ENCODE data around the gene LGI4. TPM values are rescaled to one million over a fixed set of nuclear protein-coding genes. Genes with fewer than 3 reads are reported as not detected.
"Not testable (repeated sequence)": the region's sequence is repeated elsewhere in the genome, so short reads cannot be mapped to it uniquely, and the experiment has no call there.

The LGI4 gene
- total RNA-seq, 1 donor from 2014 or later = 1.4 TPM

GRCh38 chr19:35161434-35161743, 26.5 kb upstream of the LGI4 start:
- no peak for DNase-seq (ENCODE audit: low read depth)

GRCh38 chr19:35160629-35161433, 26.0 kb upstream of the LGI4 start:
- no peak for DNase-seq (ENCODE audit: low read depth)

GRCh38 chr19:35159606-35160005, 24.7 kb upstream of the LGI4 start:
- no peak for DNase-seq (ENCODE audit: low read depth)

- DNase-seq (ENCODE audit: low read depth) = no peak
Measured at GRCh38 chr19:35157431-35157830, 22.6 kb upstream of the LGI4 start.

GRCh38 chr19:35156673-35157014, 21.8 kb upstream of the LGI4 start:
- DNase-seq (ENCODE audit: low read depth) = no peak

GRCh38 chr19:35155981-35156672, 21.3 kb upstream of the LGI4 start:
- DNase-seq (ENCODE audit: low read depth) = no peak

- DNase-seq (ENCODE audit: low read depth) = no peak
Measured at GRCh38 chr19:35155441-35155840, 20.6 kb upstream of the LGI4 start.

- DNase-seq (ENCODE audit: low read depth) = no peak
Measured at GRCh38 chr19:35154525-35155406, 19.9 kb upstream of the LGI4 start, which contains the start of gene FXYD5. FXYD5 (plus strand) TSS chr19:35154735; CDS start chr19:35155551, 816 bp downstream.

GRCh38 chr19:35153701-35154524, 19.1 kb upstream of the LGI4 start:
- no peak for DNase-seq (ENCODE audit: low read depth)

GRCh38 chr19:35153129-35153522, 18.3 kb upstream of the LGI4 start:
- not testable (repeated sequence) for DNase-seq (ENCODE audit: low read depth)

- no peak for DNase-seq (ENCODE audit: low read depth)
Measured at GRCh38 chr19:35151273-35152065, 16.6 kb upstream of the LGI4 start.

- DNase-seq (ENCODE audit: low read depth) = no peak
Measured at GRCh38 chr19:35150445-35150844, 15.6 kb upstream of the LGI4 start.

- DNase-seq (ENCODE audit: low read depth) = peak; percentile 48
Measured at GRCh38 chr19:35149463-35149862, 14.6 kb upstream of the LGI4 start.

- no peak for DNase-seq (ENCODE audit: low read depth)
Measured at GRCh38 chr19:35146746-35147459, 12.0 kb upstream of the LGI4 start.

GRCh38 chr19:35144600-35145436, 10.0 kb upstream of the LGI4 start:
- DNase-seq (ENCODE audit: low read depth) = no peak

- DNase-seq (ENCODE audit: low read depth) = no peak
Measured at GRCh38 chr19:35144259-35144599, 9.4 kb upstream of the LGI4 start.

GRCh38 chr19:35143818-35144217, 9.0 kb upstream of the LGI4 start:
- no peak for DNase-seq (ENCODE audit: low read depth)

- DNase-seq (ENCODE audit: low read depth) = no peak
Measured at GRCh38 chr19:35143231-35143715, 8.4 kb upstream of the LGI4 start, which contains the start of gene FXYD7. FXYD7 (plus strand) TSS chr19:35143255; CDS start chr19:35143334, 79 bp downstream.

Data from myocyte (in vitro differentiated cells).